HG03064 (cell line): ENCODE results near the gene BCL2.

ENCODE experiments used
- ATAC-seq: cut with Tn5 transposase; IDR thresholded peaks from one replicate; pipeline ENCODE4 v1.9.1; 2021; ENCODE audit warnings: low read depth; ENCODE audit not compliant: unreplicated experiment

Gene BCL2

DNA sequence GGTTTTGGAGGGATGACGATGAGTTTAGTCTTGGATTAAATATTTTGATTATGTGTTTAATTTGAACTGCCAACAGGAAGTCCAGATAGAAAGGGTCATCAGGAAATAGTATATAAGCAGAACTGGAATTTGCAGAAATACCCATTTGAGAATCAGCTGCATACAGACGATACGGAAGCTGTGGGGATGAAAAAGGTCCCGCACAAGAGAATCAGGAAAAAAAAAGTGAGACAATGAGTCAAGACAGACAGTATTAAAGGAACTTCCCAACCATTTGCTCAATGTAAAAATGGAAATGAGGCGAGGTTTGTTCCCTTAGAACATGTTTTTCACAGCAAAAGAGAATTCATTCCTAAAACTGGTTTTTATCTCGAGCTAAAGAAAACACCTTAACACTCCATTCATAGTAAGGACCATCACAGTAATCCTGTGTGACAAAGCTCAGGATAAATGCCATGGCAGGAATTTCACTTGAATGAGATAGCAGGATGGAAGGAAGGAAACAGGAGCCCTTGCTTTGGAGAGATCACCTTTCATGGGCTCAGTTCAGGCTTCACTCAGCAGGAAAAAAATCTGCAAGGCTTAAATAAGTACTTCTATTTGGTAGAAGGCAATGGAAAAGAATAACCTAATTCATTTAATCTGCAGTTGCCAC lies 29.3 kb downstream of the BCL2 start:
- no peak for ATAC-seq

DNA sequence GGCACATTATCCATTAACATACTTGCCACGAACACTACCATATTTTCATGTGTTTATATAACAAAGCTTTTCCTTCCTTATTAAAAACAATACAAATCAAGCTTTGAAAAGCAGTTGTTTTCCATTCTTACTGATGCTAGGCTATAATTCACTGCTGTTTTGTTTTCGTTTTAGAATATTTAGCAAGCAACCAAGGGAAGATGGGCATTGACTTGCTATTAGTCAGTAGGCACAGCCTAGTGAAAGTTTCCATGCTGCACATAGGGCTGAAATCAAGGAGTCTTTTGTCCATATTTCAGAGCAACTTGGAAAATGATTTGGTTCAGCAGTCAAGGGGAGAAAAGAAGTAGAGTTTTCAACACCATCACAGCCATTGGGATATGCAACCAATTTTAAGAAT lies 31.3 kb downstream of the BCL2 start:
- no peak for ATAC-seq

GRCh38 chr18:63287691-63288220 lies 31.8 kb downstream of the BCL2 start:
- no peak for ATAC-seq

- ATAC-seq, result no peak
Measured at GRCh38 chr18:63286926-63287325, 32.6 kb downstream of the BCL2 start.

DNA sequence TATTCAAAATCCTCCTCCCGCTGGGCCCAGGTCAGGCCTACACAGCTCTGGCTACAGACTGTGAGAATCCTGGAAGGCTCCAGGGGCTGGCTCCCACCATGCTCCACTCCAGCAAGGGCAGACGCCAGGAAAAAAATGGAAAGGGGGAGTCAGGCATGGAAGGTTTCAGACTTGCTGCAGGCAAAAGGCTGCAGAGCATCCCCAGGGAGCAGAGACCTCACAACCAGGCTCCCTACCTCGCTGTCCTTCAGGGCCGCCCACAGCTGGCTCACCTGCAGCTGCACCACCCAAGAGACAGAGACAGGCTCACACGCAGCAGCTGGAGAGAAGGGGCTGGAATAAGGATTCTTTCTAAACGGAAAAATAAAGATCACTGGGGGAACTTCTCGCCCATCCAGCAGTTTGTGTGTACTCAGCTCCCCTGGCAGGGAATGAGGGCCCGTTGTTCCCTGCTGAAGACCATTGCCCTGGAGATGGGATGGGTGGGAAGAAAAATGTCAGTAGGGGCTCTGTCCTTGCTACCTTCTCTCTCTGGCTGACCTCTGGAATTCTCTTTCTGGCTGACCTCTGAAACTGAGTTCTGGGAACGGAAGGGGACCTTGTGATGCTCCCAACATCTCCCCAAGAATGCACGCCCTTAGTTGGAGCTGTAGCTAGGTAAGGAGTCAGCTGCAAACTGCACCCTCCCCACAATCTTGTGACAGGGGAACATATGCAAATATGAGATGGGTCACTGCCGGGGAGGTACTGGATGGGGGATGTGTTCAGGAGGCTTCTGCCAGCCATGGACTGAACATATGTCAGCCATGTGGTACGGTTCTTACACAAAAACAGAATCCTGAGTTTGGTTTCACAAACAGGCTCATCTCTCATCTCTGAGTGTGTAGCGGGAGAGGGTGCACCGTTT lies 34.5 kb downstream of the BCL2 start:
- peak; percentile 82 for ATAC-seq

DNA sequence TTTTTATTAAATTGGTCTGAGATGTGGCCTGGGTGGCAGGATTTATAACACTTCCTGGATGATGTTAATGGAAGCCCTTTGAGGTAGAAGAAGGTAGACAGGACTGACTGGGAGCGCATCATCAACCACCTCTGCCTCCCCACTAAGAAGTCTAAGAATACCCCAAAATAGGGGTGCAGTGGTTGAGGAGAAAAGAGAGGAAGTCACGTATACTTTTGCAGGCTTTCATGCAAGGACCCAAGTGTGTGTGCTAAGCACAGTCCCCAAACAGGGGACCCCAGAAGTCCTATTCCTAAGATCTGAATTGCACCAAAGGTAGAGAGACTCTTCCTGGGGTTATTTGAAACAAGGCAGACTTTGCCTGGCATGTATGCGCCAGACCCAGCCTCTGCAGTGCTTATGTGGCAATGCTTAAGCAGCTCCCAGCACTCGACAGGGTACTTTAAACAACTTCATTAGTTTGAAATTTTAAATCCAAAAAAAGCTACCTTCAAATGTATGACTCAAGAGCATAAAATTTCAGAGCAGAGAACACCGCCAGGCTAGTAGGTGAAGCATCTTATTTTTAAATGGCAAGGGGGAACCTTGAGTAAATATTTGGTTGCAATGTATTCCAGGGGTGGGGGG lies 35.3 kb downstream of the BCL2 start:
- no peak for ATAC-seq

DNA sequence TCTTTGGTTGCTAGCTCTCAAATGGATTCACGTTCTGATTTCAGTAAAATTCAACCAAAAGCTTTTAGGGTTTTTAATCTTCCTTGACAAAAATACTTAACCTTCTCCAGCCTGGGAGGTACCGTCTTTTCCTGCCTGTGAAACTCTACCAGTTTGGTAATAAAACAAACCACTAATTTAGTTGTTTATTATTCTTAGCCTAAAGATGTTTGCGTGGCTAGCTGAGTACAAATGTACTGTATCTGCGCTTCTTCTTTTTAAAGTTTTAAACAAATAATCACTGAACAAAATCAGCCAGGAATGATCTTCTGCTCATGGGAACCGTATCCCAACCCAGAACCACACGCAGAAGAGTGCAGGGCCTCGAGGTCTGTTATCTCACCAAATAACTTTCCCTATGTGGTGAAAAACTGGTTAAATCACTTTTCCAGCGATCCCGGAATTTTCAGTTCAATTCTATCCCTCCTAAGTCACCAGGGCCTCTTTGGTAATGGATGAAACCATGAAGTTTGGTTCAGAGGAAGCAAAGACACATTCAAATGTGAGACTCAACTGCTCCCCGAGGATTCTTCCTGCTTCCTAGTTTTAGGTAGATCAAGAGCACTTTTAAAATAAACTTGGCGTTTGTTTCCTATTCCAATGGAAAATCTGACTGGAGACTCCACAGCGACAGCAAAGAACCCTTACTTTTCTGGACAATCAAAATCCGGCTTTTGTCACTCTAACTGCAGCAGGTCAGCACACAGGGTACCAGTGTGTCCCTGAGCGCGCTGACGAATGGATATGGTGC lies 36.1 kb downstream of the BCL2 start:
- no peak for ATAC-seq

DNA sequence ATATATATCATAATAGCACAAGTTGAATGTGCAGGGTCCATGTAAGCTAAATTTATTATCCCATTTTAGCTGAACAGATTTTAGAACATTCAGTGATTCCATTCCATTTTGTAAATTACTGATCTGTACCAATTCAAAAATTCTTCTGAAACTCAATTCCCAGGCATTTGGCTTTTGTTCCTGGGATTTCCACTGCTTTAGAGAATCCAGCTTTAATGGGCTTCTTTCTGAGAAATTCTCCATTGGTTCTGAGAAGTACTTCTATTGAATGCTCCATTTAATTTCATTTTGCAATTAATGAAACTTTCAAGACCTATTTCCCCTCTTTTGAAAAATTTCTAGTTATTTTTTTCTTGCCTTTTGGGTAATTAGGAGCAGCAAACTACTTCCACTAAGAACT lies 36.8 kb downstream of the BCL2 start:
- ATAC-seq, result no peak

DNA sequence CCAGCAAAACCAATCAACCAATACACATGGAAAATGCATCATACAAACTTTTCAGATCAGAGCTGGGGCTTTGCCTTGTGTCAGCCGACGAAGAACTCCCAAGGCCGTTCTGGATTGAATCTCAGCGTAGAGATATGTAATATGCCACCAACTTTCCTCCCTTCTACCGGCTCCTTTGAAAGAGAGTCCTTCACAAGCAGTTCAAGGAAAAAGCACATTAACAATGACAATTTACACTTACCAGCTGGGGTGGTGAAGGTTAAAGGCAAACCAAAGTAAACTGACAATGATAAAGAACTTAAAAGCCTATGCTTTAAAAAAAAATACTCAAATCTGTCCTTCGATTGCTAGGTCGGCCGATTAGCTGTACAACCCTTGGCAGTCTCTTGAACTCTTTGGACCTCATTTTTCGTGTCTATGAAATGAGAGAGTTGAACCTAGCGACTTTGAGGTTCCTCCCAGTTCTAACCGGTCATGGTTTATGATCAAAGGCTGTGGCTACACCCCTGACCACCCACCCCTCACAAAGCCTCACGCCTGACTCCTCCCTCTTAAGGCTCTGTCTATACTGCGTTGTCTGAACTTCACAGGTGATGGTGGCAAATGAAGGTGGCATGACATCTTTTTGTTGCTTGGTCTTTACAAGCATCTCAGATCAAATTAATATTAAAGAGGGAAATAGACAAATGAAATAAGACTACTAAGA lies 46.2 kb downstream of the BCL2 start:
- no peak for ATAC-seq

DNA sequence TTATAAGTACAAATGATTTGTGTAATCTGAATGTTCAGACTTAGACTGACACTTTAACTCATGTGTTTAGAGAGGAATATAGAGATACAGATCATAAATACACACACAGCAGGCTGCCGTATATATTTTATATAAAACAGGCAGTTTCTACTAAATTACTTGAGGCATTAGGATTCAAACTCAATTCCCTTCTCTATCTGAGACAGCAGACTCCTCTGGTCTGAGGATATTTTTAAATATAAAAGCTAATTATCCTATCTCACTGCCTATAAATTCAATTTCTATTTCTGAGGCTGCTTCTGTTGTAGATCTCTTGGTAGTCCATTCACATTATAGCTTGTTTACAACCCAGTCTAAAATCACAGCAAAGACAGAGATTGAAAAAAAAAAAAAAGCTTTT lies 46.9 kb downstream of the BCL2 start:
- ATAC-seq, result no peak

DNA sequence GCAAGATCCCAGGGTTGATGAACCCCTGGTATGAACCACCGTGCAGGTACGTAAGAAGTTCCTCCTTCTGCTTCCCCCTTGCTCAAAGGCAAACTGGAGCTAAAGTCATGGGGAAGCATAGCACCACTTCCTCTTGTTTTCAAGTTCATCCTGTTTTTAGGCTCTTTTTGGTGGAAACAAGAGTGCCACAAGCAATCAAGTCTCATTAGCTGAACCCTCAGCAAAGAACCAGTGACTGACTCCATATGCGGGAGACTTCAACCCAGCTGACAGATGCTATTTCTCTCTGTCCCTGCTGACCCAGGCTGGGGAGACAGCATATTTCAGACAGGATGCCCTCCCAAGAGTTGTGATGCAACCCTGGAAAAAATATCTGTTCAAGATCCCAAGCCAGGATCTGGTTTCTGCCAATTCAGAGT lies 47.7 kb downstream of the BCL2 start:
- no peak for ATAC-seq

DNA sequence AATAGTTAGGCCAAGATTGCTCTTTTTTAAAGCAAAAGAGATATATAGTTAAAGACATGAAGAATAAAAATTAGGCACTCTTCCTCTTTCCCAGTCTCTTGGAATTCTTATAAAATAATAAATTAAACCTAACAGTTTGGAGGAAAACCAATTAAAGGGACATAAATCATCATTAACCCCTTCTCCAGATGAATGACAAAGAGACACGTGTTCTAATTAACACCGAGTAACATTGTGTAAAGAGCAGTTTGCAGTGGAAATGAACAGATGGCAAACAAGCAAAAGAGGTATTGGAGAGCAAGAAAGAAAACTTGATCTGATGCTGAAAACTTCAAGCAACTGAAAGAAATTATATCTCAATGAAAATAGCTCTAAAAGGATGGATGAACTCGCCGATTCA lies 48.4 kb downstream of the BCL2 start:
- ATAC-seq, result no peak

DNA sequence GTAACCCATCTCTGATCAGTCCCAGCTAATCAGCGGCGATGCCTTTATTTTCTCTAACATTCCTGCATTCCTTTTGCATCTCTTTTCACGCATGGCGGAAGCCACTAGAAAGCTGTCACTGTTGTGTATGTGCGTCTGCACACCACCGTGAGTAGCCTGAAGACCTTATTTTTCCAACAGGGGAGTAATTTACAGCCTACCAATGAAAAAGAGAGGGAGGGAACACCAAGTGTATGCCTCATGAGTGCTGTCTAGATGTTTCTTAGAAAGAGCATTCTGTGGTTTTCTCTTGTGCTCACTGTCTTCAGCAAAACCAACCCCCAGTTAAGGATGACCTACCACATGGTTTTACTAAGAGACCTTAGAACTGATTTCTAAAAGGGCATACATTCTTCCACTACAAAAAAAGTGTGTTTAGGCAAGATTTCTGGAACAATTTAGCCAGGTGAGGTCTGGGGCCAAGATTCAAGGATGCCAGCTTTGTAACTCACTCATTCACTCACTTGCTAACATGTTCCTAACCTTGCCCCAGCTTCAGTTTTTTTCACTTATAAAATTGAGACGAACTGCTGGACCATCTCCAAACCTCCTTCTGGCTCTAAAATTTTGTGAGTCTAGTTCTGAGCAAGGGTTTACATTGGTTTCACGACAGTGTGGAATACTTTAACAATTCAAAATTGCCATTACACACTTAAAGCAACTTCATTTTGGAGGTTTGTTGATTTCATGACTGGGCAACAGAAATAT lies 51.4 kb downstream of the BCL2 start:
- peak; percentile 76 for ATAC-seq

GRCh38 chr18:63266888-63267790 lies 52.4 kb downstream of the BCL2 start:
- ATAC-seq, result no peak

DNA sequence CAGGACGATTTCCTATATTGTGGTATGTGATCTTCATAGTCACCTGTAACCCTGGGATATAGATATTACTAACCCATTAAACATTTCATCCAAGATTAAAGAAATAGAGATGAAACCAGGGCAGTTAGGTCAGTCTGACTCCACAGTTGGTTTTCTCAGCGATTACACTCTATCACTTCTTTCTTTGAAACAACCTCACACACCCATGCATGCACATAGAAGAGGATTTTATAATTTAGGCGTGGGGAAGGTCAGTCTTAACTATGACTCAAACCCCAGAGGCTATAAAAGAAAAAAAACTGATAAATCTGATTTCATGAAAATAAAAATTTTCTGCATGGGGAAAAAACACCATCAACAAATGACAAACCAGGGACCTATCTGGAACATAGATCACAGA lies 54.2 kb downstream of the BCL2 start:
- ATAC-seq, result no peak

DNA sequence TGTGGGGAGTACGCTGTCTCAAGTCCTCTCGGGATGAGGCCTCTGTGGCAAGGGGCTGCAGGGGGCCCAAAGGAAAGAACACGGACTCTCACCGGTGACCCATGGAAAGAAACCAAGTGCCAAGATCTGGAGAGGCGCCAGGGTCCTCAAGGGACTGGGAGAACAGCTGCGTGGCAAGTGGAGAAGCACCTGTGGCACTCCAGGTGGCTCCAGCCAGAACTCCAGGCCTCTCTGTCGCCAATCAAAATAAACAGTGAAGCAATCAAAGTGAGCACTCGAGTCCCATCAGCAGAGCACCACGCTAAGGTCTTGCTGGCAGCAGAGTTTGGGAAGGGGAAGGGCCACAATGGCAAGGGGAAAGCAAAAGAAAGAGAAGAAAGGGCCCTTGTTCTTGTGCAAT lies 54.7 kb downstream of the BCL2 start:
- ATAC-seq, result no peak

GRCh38 chr18:63263444-63263843 lies 56.1 kb downstream of the BCL2 start:
- no peak for ATAC-seq
